GM19099 (cell line): ENCODE data around the gene LRRC14B.

ENCODE experiments used
- POLR2A ChIP-seq: IDR thresholded peaks from 3 replicates; pipeline ENCODE4 v1.6.1; 2011; ENCODE audit warnings: low read depth; ENCODE audit not compliant: insufficient read length; ENCODE audit errors: extremely low read depth

The LRRC14B gene

DNA sequence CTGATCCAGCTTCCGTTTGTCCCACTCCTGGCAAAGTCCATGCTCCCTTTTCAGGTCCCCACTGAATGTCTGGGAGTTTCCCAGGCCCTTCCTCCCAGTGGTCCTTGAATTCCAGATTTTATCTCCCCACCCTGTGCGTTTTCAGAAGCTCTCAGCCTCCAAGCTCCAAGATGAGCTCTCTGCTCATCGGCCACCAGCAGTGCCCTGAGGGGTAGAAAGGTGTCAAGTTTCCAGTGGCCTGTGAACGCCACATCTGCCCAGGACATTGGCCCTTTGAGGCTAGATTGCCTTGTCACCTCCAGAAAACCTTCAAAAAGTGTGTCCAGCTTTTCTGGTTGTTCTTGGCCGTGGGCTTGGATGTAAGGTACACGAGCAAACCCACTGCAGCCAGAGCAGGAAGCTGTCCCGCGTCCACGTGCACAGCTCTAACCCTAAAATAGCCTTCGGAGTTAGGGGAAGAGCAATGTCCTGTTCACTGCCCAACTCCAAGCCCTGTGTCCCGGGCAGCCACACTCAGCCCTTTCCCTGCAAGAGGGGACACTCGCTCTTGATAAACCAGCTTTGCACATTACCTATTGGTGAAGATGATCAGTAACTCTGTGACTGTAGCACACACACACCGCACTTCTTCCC is 10.9 kb upstream of the LRRC14B start:
- no peak for TF ChIP-seq POLR2A

DNA sequence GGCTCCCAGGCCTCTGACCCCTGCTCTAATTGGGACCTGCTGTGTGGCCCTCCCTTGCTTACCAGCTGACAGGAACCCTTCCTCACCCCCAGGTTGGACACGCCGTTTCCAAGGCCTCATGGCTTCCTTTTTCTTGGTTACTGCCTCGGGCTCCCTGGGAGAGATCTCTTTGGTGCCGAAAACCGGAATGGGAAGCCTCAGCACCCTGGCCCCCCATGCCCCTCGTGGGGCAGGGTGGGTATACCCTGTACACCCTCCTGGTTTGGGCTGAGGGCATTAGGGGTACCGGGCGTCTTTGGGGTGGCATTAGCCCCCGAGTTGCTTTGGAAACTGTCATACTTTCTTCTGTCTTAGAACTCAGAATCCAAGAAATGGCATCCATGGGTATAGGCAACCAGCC is 10.1 kb upstream of the LRRC14B start:
- TF ChIP-seq POLR2A: no peak

DNA sequence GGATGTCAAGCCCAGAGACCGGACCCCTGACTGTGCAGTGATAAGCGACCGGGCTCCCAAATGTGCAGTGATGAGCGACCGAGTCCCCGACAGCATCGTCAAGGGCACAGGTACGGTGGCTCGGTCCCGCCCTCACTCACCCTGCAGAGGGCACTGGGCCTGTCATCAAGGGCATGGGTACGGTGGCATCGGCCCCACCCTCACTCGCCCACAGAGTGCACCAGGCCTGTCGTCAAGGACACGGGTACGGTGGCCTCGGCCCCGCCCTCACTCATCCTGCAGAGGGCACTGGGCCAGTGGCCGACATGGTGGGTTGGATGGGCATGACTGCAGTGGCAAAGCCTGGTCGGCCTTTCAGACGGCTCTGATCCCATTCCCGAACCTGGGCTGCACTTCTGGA is 9.7 kb upstream of the LRRC14B start:
- TF ChIP-seq POLR2A: no peak

DNA sequence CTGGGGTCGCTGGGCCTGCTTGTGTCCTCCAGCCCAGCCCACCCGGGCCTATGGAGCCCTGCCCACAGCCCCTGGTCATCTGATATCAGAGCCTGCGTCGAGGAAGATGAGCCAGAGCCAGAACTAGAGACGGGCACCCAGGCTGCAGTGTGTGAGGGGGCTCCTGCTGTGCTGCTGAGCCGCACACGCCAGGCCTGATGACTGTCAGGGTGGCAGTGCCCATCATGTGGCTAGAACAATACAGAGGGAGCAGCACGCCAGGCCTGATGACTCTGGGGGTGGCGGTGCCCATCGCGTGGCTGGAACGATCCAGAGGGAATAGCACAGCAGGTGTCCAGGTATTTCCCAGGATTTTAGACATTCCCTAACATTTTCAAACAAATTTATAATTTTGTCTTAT is 9.2 kb upstream of the LRRC14B start:
- no peak for TF ChIP-seq POLR2A

DNA sequence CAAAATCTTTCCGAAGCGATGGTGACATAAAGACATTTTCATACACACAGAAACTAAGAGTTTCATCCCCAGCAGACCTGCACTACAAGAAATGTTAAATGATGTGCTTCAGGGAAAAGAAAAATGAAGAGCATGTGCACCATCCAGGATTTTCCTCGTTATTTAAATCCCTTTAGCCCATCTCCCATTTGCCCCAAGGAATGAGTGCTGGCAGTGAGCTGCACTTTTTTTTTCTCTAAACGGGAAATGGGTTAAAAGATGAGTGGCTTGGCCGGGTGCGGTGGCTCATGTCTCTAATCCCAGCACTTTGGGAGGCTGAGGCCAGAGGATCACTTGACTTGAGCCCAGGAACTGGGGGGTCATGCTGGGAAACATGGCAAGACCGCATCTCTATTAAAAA is 6.8 kb upstream of the LRRC14B start:
- no peak for TF ChIP-seq POLR2A

DNA sequence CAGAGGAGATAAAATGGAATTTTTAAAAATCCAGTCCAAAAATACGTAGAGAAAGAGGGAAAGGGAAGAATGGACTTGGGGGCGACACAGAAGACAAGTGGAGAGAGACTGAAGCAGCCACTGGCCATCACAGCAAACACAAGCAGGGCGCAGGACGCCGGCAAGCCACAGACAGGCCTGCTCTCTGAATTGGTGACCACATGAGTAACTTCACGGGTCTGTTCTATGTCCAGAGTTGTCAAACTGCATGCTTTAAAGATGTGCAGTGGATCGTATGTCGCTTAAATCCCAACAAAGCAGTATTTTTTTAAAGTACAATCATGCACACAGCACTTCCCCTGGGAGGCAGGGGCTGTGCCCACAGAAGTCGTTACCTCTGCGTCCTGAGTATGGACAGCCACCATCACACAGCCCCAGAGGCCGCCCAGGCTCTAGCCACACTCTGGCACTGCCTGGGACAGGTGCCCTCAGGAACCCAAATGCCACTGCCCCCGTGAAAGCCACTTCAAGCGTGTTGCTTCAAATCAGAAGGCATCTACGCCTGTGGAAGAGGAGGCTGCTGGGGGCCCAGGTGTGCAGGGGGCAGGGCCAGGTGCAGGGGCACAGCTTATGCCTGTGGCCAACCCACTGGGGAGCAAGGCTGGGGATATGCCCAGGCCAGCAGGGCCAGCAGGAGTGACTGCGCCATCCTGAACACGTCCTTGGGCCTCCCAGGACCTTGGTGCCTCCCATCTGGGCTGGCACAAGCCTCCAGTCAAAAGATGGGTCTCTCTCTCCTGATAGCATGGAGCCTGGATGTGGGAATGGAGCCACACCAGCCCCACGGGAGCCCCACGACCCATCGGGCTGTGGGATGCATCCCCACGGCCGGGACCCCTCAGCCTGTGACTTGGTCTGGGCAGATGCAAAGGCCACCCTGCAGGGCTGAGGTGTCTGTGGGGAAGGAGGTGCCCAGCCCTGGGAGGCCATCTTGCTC is 5.9 kb upstream of the LRRC14B start:
- no peak for TF ChIP-seq POLR2A

DNA sequence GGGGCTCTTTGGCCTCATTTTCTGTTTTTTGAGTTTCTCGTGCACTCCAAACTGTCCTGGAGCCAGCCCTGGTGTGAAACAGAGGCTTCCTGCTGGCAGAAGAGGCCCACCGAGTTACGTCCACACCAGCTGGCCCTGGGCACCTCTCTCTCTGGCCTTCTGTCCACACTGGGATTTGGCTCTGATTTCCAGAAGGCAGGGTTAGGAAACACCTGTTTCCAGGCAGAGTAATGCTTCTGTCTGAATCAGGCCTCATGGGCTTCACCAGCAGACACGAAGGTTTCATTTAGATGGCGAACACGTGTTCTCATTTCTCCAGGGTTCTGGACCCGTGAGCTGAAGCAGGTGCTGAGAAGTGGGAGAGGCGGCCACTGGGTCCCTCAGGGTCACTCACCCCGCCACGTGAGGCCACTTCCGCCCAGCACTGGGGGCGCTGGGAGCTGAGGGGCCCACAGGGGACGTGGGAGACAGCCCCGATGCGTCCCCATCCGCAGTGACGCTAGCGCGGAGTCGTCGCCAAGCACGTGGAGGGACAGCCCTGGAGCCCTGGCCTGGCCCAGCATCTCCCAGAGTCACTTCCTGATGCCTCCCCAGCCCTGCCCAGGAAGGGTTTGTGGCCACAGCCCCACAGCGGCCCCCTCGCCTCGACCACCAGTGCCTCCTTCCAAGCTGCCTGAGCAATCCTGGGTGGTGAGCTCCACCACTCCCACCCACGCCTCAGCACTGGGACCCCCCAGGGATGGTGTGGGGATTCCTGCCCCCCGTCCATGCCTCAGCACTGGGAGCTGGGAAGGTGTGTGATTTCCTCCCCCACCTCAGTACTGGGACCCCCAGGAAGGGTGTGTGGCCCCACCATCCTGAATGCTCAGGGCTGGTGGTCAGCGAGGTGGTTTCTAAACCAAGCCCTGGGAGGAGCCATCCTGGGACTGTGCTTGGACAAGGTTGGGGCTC is 4.9 kb upstream of the LRRC14B start:
- TF ChIP-seq POLR2A: no peak

DNA sequence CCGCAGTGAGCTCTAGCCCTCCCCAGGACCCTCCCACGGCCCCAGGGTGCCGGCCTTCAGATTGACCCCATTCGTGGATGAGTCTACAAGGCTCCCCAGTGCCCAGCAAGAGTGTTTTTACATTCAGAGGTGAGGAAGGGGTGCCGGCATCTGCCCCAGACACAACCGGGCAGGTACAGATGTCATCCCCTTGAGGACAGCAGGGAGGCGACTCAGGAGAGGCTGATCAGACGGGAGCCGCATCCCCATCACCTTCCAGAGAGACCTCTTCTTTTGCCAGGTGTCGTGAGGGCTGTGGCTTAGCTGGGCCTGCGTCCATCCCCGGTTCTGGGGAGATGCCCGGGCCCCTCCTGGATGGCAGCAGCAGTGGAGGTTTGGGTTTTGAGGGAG is 4.3 kb upstream of the LRRC14B start:
- TF ChIP-seq POLR2A: no peak

DNA sequence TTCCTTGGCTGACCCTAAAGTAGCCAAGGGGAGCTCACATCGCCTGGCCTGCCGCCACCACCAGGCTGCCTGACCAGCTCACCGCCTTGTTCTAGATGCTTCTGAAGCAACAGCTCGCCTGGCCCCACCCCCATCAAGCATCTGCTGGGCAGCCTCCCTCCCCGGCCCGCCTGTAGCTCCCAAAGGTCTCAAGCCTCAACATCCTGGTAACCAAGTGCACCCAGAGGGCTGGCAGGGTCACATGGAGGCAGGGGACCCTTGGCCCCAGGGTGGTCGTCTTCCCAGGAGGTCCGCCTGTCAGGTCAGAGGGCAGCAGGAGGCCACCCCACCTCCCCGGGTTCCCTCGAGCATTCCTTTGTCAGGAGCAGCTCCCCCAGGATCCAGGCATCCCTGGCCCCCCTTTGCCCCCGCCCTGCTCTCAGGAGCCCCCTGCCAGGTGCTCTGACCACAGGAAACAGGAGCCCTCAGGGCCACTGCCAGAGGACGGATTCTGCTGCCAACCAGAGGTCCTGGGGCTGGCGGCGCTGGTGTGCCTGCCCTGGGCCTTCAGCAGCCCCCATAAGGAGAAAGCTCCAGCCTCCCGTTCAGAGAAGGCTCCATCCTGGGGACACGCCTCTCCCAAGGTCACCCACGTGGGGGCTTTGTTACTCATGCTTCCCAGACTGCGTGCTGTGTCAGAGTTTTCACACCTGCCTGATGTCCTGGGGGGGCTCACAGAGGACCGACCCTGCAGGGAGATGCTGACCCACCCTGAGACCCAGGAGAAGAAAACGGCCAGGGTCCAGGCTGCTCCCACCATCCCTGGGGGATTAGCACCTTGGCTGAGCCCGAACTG is 3.5 kb upstream of the LRRC14B start:
- TF ChIP-seq POLR2A: no peak

DNA sequence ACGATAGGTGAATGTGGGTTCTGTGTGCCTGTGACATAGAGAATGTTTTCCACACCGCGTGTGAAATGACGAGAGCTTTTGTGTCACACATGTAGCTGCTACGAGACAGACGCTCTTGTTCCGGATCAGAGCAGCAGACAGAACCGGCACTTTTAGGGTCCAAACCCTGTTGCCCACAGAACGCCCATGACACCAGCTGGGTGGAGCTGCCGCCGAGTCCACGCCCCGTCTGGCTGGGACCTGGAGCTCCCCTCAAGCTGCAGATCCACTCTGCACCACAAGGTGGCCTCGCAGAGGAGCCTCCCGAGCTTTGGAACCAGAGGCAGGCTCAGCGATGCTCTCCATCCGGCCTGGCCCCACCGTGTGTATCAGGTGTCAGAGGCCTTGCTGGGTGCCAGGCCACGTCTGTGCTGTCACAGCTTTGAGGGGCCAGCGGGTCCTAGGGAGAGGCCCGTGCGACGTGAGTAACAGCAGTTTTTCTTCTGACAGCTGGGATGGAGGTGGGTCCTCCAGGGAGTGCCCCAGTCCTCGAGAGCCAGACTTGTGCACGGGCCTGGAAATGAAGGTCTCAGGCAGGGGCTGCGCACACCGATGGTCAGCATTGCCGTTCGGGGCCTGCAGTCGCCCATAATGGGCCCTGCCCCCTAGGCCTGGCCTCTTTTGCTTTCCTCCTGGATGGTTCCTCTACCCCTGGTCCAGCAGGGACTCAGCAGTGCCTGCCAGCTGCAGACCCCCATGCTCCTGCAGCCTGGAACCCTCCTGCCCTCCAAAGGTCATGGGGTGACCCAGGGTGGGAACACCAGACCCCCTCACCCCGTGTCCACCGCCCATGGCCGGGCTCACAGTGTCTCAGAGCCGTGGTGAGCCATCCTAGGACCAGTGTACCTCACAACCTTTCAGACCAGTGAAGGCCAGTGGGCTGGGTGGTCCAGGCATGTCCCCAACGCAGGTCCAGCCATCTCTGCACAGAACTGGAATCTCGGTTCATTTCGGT is 2.5 kb upstream of the LRRC14B start:
- no peak for TF ChIP-seq POLR2A

DNA sequence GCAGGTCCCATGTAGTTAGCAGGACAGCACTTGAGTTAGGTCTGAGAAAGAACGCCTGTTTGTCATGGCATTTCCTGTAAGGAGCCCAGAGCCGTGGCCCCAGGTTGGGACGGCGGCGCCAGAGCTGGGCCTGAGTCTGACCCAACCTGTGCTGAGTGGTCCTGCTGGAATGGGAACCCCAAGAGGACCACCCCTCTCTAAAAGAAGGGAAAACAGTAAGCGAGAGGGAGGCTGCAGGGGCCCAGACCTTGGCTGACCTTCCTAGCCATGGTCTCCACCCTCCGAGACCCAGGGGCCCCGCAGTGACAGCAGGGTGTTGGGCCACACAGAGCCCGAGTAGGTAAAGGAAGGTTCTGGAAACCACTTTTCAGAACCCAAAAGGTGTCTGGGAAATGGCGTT is 1.8 kb upstream of the LRRC14B start:
- no peak for TF ChIP-seq POLR2A

DNA sequence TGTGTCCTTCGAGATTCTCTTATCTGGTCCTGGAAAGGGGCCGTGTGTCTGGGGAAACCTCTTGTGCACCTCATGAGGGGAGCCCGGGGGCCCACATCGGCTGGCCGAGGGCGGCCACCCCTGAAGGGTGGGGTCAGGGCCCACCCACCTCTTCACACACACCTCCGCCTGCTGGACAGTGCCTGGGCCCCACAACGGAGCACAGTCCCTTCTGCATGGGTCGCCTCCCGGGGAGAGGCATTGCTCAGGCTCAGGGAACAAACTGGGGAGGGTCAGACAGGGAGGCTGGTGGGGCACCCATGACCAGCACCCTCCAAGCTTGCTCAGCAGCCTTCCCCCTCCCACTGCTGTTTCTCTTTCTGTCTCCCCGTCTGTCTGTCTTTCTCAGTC is 1.3 kb upstream of the LRRC14B start:
- no peak for TF ChIP-seq POLR2A

DNA sequence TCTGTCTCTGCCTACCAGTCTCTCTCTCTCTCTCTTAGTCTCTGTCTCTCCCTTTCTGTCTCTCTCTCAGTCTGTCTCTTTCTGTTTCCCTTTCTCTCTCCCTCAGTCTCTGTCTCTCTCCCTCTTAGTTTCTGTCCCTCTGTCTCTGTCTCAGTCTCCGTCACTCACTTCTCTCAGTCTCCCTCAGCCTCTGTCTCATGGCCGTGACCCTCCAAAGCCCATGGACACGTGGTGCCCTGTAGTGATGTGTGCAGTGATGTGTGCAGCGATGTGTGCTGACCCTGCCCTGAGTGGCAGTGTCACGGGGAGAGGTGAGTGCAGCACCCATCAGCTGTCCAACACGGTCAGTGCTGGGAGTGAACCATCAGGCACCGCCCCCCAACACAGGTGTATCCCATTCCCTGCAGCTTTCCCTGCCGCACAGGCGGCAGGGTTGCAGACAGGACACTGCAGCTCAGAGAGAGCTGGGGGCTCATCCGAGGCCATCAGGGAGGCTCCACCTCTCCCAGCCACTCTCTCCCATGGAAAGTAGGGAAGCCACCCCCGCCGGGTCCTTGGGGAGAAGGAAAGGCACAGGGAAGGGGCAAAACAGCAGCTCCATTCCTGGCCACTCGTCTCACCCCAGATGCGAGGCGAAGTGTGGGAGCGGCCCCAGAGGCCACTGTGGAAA is 794 bp upstream of the LRRC14B start:
- no peak for TF ChIP-seq POLR2A
